Sigmoid colon (tissue), 4 donors: ENCODE results near the gene NSMF.

Experiments
- EP300 ChIP-seq, 4 donors: sonication (generic); formaldehyde crosslinking; IDR thresholded peaks; one replicate each; pipeline ENCODE4 v1.6.1; 2017; ENCODE audit warnings: antibody characterized with exemption in 4 of 4
- POLR2A ChIP-seq, 2 donors: fragments of 450-650 bp; IDR thresholded peaks; one replicate each; pipeline ENCODE4 v1.6.1; 2016; ENCODE audit warnings: antibody characterized with exemption in 2 of 2, mild to moderate bottlenecking in 2 of 2, moderate library complexity in 2 of 2
- POLR2AphosphoS5 ChIP-seq, 4 donors: sonication (generic); formaldehyde crosslinking; IDR thresholded peaks; one replicate each; pipeline ENCODE4 v1.6.1; 2017; ENCODE audit warnings: antibody characterized with exemption in 4 of 4
- TF ChIP-seq, protein P1 (sequence below), 4 experiments: fragments of 450-650 bp in 3 of 4; fragments of 200-600 bp in 1 of 4; IDR thresholded peaks; one replicate each; pipeline ENCODE4 v1.5.1; 2016 to 2019; ENCODE audit warnings: antibody characterized with exemption in 4 of 4, mild to moderate bottlenecking in 3 of 4, moderate library complexity in 2 of 4

DNA sequence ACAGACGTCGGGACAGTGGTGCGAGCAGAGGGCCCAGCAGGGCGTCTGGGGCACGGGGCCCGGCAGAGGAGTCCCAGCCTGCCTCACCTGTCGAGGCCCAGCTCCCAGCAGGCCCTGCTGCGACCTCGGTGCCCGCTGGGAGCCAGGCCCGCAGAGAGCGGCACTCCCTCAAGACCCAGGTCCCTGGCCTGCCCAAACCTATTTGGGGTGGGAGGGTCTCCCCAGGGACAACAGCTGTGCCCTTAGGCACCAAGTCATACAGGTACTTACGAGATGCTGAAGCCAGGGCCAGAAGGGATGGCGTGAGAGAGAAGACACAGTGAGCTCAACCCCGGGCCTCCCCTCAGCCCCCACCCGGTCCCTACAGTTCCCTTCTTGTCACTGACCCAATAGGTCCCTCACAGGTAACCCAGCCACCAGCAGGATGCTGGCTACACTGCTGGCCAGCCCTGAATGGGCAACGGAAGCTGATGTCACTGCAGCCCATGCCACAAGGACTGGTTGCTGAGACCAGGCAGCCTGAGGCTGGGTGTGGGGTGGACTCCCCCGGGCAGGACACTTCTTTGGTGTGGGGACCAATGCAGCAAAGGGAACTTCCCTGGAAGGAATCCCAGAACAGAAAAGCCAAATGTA is 3.7 kb downstream of the NSMF start:
- TF ChIP-seq POLR2AphosphoS5 (IDR thresholded peaks at IDR 0.05) = no peak
- no peak for TF ChIP-seq POLR2A (IDR thresholded peaks at IDR 0.05)
- TF ChIP-seq, protein P1, sequence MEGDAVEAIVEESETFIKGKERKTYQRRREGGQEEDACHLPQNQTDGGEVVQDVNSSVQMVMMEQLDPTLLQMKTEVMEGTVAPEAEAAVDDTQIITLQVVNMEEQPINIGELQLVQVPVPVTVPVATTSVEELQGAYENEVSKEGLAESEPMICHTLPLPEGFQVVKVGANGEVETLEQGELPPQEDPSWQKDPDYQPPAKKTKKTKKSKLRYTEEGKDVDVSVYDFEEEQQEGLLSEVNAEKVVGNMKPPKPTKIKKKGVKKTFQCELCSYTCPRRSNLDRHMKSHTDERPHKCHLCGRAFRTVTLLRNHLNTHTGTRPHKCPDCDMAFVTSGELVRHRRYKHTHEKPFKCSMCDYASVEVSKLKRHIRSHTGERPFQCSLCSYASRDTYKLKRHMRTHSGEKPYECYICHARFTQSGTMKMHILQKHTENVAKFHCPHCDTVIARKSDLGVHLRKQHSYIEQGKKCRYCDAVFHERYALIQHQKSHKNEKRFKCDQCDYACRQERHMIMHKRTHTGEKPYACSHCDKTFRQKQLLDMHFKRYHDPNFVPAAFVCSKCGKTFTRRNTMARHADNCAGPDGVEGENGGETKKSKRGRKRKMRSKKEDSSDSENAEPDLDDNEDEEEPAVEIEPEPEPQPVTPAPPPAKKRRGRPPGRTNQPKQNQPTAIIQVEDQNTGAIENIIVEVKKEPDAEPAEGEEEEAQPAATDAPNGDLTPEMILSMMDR (IDR thresholded peaks at IDR 0.05) = no peak
- no peak for TF ChIP-seq EP300 (IDR thresholded peaks at IDR 0.05)
